RWPE2 (cell line): ENCODE results near the gene RIMOC1.

Experiments
- ATAC-seq: fragments of 200-7000 bp; cut with Tn5 transposase; 3 replicates; pipeline ENCODE4 v1.9.1; 2021; ENCODE audit warnings: low read depth
- DNase-seq: peaks from one replicate; pipeline ENCODE4 v3.0.0-alpha.2; 2020; ENCODE audit warnings: low spot score
- H3K27ac ChIP-seq: fragments of 450-650 bp; 2 replicates; pipeline ENCODE4 v1.5.1; 2017; ENCODE audit warnings: mild to moderate bottlenecking; ENCODE audit not compliant: poor library complexity, severe bottlenecking
- H3K27me3 ChIP-seq: fragments of 250-450 bp; sonication (Bioruptor Pico); 2 replicates; pipeline ENCODE4 v1.5.1; 2021; ENCODE audit warnings: mild to moderate bottlenecking, moderate library complexity; ENCODE audit not compliant: insufficient read depth, poor library complexity, severe bottlenecking
- H3K36me3 ChIP-seq: fragments of 250-450 bp; sonication (Bioruptor Pico); 2 replicates; pipeline ENCODE4 v1.5.1; 2020; ENCODE audit warnings: low read depth, mild to moderate bottlenecking, moderate library complexity
- H3K4me1 ChIP-seq: fragments of 250-450 bp; sonication (Bioruptor Pico); 2 replicates; pipeline ENCODE4 v1.5.1; 2021; ENCODE audit warnings: mild to moderate bottlenecking, moderate library complexity; ENCODE audit not compliant: insufficient read depth, poor library complexity, severe bottlenecking
- H3K4me3 ChIP-seq: fragments of 250-450 bp; sonication (Bioruptor Pico); 2 replicates; pipeline ENCODE4 v1.5.1; 2021; ENCODE audit warnings: mild to moderate bottlenecking, moderate library complexity; ENCODE audit not compliant: severe bottlenecking
- H3K9me3 ChIP-seq: fragments of 250-450 bp; sonication (Bioruptor Pico); 2 replicates; pipeline ENCODE4 v1.5.1; 2021; ENCODE audit warnings: mild to moderate bottlenecking, moderate library complexity; ENCODE audit not compliant: severe bottlenecking
- TF ChIP-seq, protein P1 (sequence below): fragments of 450-650 bp; IDR thresholded peaks from one replicate; pipeline ENCODE4 v1.5.1; 2017; ENCODE audit warnings: mild to moderate bottlenecking, moderate library complexity; ENCODE audit not compliant: poor library complexity, severe bottlenecking

RIMOC1 gene

DNA sequence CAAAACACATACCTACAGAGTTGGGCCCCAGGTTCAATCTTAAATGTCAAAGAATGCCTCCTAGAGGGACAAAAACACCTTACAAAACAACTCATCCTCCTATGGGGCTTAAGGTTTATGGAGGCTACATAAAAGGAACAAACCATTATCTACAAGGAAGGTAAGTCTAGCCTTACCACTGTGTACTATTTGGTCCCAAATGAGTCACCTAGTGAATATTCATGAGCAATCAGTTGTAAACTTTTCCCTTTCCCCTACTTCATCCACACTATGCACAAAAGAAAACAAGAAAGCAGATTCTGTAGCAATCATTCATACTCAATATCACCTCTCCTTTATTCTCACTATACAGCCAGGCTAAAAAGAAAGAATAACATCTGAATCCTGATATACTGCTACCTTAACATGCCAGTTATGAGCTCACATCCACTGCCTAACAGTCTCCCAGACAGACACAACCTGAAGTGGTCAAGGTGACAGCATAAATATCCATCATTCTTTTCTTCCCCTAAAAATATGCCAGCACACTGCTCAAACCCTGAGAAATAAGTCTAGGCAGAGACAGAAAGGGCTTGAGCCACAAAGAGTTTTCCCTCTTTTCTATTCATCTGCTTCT lies 40.2 kb upstream of the RIMOC1 start:
- ATAC-seq: peak; percentile 73

DNA sequence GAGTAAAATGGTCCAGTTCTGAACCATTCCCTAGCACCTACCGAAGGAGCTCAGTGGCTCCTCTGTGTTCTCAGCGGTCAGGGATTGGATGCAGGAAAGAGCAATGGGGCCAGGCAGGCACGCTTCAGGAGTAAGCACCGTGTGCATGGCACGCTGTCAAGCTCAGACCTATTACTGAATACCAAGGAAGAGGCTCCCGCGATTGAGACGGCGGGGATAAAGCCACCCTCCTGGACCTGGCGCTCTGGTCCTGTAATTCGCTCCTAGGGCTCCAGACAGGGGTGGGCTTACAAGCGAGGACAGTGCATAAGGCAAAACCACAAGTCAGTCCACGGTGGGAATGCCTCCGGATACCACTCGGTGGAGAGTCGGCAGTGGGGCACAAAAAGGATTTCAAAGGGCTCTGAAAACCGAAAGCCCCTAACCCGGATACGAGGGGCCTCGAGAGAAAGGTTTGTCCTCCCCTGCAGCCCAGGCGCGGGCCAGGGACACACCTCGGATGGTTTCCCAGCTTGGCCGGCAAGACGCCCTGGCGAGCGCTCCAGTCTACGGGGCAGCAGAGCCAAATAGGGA lies 34.9 kb upstream of the RIMOC1 start:
- no peaks in the 10 kb centered on the region; the same call in 1 of the 2 replicates for H3K36me3 ChIP-seq
- DNase-seq (peak; percentile 67), ATAC-seq (peak; percentile 43)
- no peaks in the 10 kb centered on the region for H3K9me3 ChIP-seq
- H3K4me3 ChIP-seq: peak overlapping the region; percentile 65
- TF ChIP-seq, protein P1, sequence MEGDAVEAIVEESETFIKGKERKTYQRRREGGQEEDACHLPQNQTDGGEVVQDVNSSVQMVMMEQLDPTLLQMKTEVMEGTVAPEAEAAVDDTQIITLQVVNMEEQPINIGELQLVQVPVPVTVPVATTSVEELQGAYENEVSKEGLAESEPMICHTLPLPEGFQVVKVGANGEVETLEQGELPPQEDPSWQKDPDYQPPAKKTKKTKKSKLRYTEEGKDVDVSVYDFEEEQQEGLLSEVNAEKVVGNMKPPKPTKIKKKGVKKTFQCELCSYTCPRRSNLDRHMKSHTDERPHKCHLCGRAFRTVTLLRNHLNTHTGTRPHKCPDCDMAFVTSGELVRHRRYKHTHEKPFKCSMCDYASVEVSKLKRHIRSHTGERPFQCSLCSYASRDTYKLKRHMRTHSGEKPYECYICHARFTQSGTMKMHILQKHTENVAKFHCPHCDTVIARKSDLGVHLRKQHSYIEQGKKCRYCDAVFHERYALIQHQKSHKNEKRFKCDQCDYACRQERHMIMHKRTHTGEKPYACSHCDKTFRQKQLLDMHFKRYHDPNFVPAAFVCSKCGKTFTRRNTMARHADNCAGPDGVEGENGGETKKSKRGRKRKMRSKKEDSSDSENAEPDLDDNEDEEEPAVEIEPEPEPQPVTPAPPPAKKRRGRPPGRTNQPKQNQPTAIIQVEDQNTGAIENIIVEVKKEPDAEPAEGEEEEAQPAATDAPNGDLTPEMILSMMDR: no peak
- no peaks in the 10 kb centered on the region for H3K27me3 ChIP-seq
- H3K4me1 ChIP-seq: no peaks in the 10 kb centered on the region
- H3K27ac ChIP-seq: peak overlapping the region; percentile 56

More for the DNA sequence above, 40.2 kb upstream of the RIMOC1 start:
- no peak overlapping the region for H3K27ac ChIP-seq
- H3K9me3 ChIP-seq: no peaks in the 10 kb centered on the region
- H3K36me3 ChIP-seq: peaks cover 40% of the 10 kb centered on the region
- no peaks in the 10 kb centered on the region for H3K4me1 ChIP-seq
- TF ChIP-seq, protein P1: no peak
- no peak overlapping the region for H3K4me3 ChIP-seq
- H3K27me3 ChIP-seq: no peaks in the 10 kb centered on the region
- DNase-seq: no peak

DNA sequence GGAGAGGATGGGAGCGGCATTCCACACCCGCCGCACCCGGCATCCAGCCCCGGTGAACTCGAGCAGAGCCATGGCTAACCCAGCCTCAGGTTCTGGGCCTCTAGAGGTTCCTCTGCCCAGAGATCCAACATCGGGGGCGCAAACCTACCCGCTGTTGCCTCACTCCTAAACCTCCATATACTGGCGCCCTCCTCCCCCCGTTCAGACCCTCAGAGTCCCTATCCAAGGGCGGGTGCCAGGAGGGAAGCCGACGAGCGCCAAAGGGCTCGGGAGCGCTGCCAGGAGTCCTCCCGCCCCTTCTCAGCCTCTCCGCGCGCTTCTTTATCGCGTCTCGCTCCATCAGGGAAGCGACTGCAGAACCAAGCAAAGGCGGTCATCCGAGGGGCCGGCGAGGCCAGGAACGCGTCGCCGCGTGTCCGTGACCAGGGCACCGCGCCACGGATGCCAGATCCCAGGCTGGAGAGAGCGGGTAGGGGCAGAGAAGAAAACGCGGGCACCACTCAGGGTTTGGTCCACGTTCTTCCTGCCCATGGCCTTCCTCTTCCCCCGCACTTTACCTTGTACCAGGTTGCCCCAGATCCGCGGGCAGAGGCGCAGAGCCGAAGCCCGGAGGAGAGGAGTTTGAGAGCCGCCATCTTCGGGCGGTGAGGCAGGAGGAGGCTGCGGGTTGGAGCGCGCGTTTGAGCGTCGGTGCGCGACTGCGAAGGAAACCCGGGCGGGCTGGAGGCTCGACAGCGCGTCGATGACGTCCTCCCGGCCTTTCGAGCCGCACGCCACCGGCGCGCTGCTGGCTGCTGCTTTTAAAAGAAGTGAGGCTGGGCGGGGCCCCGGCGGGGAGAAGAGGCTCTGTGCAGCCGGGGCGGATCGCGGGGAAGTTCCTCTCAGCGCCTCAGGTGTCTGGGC lies 34.2 kb upstream of the RIMOC1 start, which contains the start of gene OXCT1:
OXCT1 (minus strand) TSS at position 702 of the 903 bp plus-strand sequence; CDS start at position 635, 67 bp downstream.
- TF ChIP-seq, protein P1: no peak
- ATAC-seq (peak; percentile 85), DNase-seq (peak; percentile 88)
- Histone ChIP-seq H3K27ac (peak within 1 kb of the TSS; percentile 56), H3K4me3 (peak within 1 kb of the TSS; percentile 65), H3K36me3 (no peaks in the 10 kb centered on the region; the same call in 1 of the 2 replicates), H3K4me1 (no peaks in the 10 kb centered on the region), H3K27me3 (no peaks in the 10 kb centered on the region), H3K9me3 (no peaks in the 10 kb centered on the region)

DNA sequence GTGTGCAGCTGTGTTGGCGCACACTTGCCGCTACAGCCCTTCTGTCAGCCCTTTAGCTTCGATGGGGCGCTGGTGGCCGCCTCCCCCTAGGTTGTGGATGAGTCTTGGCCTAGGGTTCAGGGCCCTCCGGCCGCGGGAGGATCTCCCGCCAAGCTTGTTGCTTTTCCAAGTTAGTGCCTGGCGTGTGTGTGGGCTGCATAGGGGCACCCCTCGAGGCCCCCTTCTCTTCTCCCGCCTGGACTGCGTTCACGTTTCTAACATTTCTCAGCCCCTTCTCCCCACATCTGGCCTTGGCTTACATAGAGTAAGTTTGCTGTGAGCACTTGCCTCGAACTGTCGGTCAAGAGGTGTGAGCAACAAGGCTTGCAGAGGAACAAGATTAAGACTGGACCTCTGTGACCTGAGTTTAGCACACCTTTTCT lies 33.5 kb upstream of the RIMOC1 start:
- no peak for ATAC-seq
- Histone ChIP-seq H3K27ac (peak overlapping the region; percentile 56), H3K4me3 (peak overlapping the region; percentile 65), H3K36me3 (no peaks in the 10 kb centered on the region; the same call in 1 of the 2 replicates), H3K9me3 (no peaks in the 10 kb centered on the region), H3K27me3 (no peaks in the 10 kb centered on the region), H3K4me1 (no peaks in the 10 kb centered on the region)
- DNase-seq: no peak
- TF ChIP-seq, protein P1: no peak
